Right lobe of liver (tissue), 4 donors: Measurements from ENCODE around the gene NKAIN4.

Experiments
- POLR2A ChIP-seq: fragments of 450-650 bp; IDR thresholded peaks from one replicate; pipeline ENCODE4 v1.6.1; 2017; ENCODE audit warnings: antibody characterized with exemption, mild to moderate bottlenecking
- TF ChIP-seq, protein P1 (sequence below), 4 donors: fragments of 200-600 bp in 3 of 4; fragments of 450-650 bp in 1 of 4; IDR thresholded peaks; one replicate each; pipeline versions ENCODE4 v1.5.1 to v1.8.0; 2016 to 2022; ENCODE audit warnings: antibody characterized with exemption in 4 of 4, mild to moderate bottlenecking in 2 of 4
- donor health status: DM: no; HTN: no; CAD: no.
- donor health status: DM: no; HTN: no; CAD: no.
- donor health status: DM: no; HTN: yes; CAD: no.

DNA sequence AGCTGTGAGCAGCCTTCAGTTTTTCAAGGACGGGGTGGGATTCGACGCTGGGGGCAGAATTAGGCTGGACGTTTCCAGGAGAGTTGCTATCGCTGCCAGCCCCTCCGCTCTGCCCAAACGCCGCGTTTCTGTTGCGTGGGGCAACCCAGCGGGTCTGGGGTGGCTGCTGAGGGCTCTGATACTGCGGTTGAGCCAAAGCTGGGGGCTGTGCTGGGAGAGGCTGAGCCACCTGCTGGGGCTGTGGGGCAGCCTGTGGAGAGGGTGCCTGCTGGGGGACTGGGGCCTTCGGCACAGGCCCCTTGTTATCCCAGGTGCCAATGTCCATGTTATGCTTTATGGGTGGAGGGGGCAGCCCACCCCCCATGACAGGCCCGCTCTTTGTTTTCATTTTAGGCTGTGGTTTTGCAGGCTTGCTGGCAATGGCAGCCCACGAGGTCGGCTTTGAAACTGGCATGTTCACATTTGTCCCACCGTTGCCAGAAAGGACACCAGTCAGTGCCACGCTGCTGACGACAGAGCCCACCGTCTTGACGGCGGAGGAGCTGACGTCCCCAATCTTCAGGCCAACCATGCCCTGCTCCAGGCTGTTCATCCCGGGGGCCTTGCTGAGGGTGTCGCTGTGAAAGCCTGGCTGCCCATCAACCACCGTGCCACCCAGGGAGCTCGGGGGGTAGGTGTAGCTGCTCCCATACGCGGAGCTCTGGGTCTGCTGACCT lies 51.3 kb downstream of the NKAIN4 start:
- TF ChIP-seq POLR2A = no peak
- TF ChIP-seq, protein P1, sequence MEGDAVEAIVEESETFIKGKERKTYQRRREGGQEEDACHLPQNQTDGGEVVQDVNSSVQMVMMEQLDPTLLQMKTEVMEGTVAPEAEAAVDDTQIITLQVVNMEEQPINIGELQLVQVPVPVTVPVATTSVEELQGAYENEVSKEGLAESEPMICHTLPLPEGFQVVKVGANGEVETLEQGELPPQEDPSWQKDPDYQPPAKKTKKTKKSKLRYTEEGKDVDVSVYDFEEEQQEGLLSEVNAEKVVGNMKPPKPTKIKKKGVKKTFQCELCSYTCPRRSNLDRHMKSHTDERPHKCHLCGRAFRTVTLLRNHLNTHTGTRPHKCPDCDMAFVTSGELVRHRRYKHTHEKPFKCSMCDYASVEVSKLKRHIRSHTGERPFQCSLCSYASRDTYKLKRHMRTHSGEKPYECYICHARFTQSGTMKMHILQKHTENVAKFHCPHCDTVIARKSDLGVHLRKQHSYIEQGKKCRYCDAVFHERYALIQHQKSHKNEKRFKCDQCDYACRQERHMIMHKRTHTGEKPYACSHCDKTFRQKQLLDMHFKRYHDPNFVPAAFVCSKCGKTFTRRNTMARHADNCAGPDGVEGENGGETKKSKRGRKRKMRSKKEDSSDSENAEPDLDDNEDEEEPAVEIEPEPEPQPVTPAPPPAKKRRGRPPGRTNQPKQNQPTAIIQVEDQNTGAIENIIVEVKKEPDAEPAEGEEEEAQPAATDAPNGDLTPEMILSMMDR (IDR thresholded peaks at IDR 0.05) = no peak
